Astrocyte (in vitro differentiated cells and primary cell): ENCODE data around the gene EIF3L. TPM values are rescaled to one million over a fixed set of nuclear protein-coding genes. Genes with fewer than 3 reads are reported as not detected.

Experiments used
- DNase-seq: peaks from one replicate; pipeline ENCODE4 v3.0.0-alpha.2; 2010; ENCODE audit warnings: low read depth
- FAIRE-seq: peaks from 2 replicates; lab custom pipeline; 2011; peaks lifted over from hg19 to GRCh38; lab: Jason Lieb, UNC
- H2AFZ ChIP-seq: 2 replicates; pipeline ENCODE4 v1.6.0; 2012; ENCODE audit warnings: low read depth, low read length, inconsistent platforms
- H3K27ac ChIP-seq: 2 replicates; pipeline ENCODE4 v1.5.1; 2011; ENCODE audit warnings: low read depth, low read length, inconsistent platforms
- H3K27me3 ChIP-seq: 2 replicates; pipeline ENCODE4 v1.6.0; 2011; ENCODE audit warnings: low read length, inconsistent platforms; ENCODE audit not compliant: insufficient read depth
- H3K36me3 ChIP-seq: 2 replicates; pipeline ENCODE4 v1.5.1; 2011; ENCODE audit warnings: low read length, inconsistent platforms; ENCODE audit not compliant: insufficient read depth
- H3K4me1 ChIP-seq: 2 replicates; pipeline ENCODE4 v1.5.1; 2011; ENCODE audit warnings: low read length, inconsistent platforms; ENCODE audit not compliant: insufficient read depth
- H3K4me2 ChIP-seq: 2 replicates; pipeline ENCODE4 v1.6.0; 2012; ENCODE audit warnings: low read length, inconsistent platforms
- H3K4me3 ChIP-seq: 2 replicates; pipeline ENCODE4 v1.5.1; 2011; ENCODE audit warnings: low read depth, mild to moderate bottlenecking, low read length, inconsistent platforms; ENCODE audit not compliant: insufficient read depth
- H3K79me2 ChIP-seq: 2 replicates; pipeline ENCODE4 v1.6.0; 2012; ENCODE audit warnings: mild to moderate bottlenecking, low read length, inconsistent platforms; ENCODE audit not compliant: insufficient read depth
- H3K9ac ChIP-seq: 2 replicates; pipeline ENCODE4 v1.6.0; 2012; ENCODE audit warnings: mild to moderate bottlenecking, low read length, inconsistent platforms
- H3K9me3 ChIP-seq: 2 replicates; pipeline ENCODE4 v1.5.1; 2012; ENCODE audit warnings: low read depth, mild to moderate bottlenecking, low read length, inconsistent platforms; ENCODE audit not compliant: insufficient read depth
- H4K20me1 ChIP-seq: 2 replicates; pipeline ENCODE4 v1.6.0; 2012; ENCODE audit warnings: low read length, inconsistent platforms; ENCODE audit not compliant: insufficient read depth
- H3K27ac Mint-ChIP-seq: one replicate; pipeline ENCODE4 v1.8.0; 2021; ENCODE audit warnings: mild to moderate bottlenecking, mixed read lengths; ENCODE audit not compliant: unreplicated experiment
- H3K27me3 Mint-ChIP-seq: one replicate; pipeline ENCODE4 v1.8.0; 2021; ENCODE audit warnings: low read depth, mixed read lengths; ENCODE audit not compliant: unreplicated experiment
- H3K36me3 Mint-ChIP-seq: one replicate; pipeline ENCODE4 v1.8.0; 2021; ENCODE audit warnings: low read depth, mixed read lengths; ENCODE audit not compliant: unreplicated experiment
- H3K4me1 Mint-ChIP-seq: one replicate; pipeline ENCODE4 v1.8.0; 2021; ENCODE audit warnings: low read depth, mixed read lengths; ENCODE audit not compliant: unreplicated experiment
- H3K4me3 Mint-ChIP-seq: one replicate; pipeline ENCODE4 v1.8.0; 2021; ENCODE audit warnings: mild to moderate bottlenecking, moderate library complexity, mixed read lengths; ENCODE audit not compliant: unreplicated experiment
- H3K9me3 Mint-ChIP-seq: one replicate; pipeline ENCODE4 v1.8.0; 2021; ENCODE audit warnings: mild to moderate bottlenecking, mixed read lengths; ENCODE audit not compliant: unreplicated experiment
- EZH2 ChIP-seq: IDR thresholded peaks from 2 replicates; pipeline ENCODE4 v1.6.1; 2012; ENCODE audit warnings: mild to moderate bottlenecking, low read length, inconsistent platforms; ENCODE audit not compliant: insufficient read depth
- total RNA-seq: library from RNA; stranded (reverse); gene quantifications from 2 replicates; pipeline ENCODE4 v1.2.1, GENCODE V29; 2021
- TF ChIP-seq, protein P1 (sequence below): IDR thresholded peaks from 2 replicates; pipeline ENCODE4 v1.5.1; 2011; ENCODE audit warnings: low read depth, mild to moderate bottlenecking, inconsistent platforms, low read length, moderate library complexity; ENCODE audit not compliant: insufficient read depth

Gene EIF3L
- total RNA-seq, 1 donor from 2014 or later: 323 TPM

DNA sequence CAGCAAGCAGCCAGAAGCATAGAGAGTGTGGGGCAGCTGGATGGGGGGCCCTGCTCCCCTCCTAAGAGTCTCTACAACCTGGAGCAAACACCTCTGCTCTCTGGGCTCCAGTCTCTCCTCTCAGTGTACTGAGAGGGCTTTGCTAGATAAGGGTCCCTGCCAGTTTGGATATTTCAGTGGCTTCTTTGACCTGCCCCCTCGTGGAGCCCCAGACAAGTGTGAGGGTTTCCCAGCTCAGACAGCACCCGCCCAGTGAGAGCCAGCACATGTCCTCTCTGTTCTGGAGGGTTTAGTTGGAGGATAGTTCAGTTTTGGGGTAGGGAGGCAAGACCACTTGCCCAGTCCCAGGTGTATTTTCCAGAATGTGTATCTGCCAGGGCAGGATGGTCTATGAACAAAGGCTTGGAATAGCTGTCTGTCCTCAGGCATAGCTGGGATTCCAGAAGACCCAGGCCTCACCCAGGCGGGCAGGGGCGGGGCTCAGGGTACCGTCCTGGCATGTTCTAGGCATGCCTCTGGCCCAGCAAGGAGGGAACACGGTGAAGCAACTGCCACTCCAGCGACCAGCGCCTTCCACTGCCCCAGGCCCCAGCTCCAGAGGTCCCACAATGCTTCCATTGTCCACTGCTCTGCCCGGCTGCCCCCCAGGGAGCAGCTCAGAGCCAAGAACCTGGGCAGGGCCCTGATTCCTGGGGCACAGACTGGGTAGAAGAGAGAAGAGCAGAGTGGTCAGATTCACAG is 49.4 kb downstream of the EIF3L start:
- Histone ChIP-seq H2AFZ (peak overlapping the region; percentile 6), H3K36me3 (no peaks in the 10 kb centered on the region), H3K79me2 (no peaks in the 10 kb centered on the region), H3K9ac (no peak overlapping the region), H3K27me3 (no peaks in the 10 kb centered on the region), H4K20me1 (no peaks in the 10 kb centered on the region), H3K9me3 (no peaks in the 10 kb centered on the region), H3K4me2 (no peak overlapping the region), H3K4me1 (peaks cover 11% of the 10 kb centered on the region), H3K27ac (no peak overlapping the region), H3K4me3 (no peak overlapping the region)
- no peaks in the 10 kb centered on the region for H3K9me3 Mint-ChIP-seq
- FAIRE-seq (no peak), DNase-seq (no peak)
- H3K27ac Mint-ChIP-seq: peak overlapping the region; percentile 89
- H3K4me3 Mint-ChIP-seq: peak overlapping the region; percentile 50
- TF ChIP-seq, protein P1, sequence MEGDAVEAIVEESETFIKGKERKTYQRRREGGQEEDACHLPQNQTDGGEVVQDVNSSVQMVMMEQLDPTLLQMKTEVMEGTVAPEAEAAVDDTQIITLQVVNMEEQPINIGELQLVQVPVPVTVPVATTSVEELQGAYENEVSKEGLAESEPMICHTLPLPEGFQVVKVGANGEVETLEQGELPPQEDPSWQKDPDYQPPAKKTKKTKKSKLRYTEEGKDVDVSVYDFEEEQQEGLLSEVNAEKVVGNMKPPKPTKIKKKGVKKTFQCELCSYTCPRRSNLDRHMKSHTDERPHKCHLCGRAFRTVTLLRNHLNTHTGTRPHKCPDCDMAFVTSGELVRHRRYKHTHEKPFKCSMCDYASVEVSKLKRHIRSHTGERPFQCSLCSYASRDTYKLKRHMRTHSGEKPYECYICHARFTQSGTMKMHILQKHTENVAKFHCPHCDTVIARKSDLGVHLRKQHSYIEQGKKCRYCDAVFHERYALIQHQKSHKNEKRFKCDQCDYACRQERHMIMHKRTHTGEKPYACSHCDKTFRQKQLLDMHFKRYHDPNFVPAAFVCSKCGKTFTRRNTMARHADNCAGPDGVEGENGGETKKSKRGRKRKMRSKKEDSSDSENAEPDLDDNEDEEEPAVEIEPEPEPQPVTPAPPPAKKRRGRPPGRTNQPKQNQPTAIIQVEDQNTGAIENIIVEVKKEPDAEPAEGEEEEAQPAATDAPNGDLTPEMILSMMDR: no peak
- no peak for TF ChIP-seq EZH2
- H3K4me1 Mint-ChIP-seq: peaks cover 44% of the 10 kb centered on the region
- no peaks in the 10 kb centered on the region for H3K27me3 Mint-ChIP-seq
- H3K36me3 Mint-ChIP-seq: peaks cover 4% of the 10 kb centered on the region

DNA sequence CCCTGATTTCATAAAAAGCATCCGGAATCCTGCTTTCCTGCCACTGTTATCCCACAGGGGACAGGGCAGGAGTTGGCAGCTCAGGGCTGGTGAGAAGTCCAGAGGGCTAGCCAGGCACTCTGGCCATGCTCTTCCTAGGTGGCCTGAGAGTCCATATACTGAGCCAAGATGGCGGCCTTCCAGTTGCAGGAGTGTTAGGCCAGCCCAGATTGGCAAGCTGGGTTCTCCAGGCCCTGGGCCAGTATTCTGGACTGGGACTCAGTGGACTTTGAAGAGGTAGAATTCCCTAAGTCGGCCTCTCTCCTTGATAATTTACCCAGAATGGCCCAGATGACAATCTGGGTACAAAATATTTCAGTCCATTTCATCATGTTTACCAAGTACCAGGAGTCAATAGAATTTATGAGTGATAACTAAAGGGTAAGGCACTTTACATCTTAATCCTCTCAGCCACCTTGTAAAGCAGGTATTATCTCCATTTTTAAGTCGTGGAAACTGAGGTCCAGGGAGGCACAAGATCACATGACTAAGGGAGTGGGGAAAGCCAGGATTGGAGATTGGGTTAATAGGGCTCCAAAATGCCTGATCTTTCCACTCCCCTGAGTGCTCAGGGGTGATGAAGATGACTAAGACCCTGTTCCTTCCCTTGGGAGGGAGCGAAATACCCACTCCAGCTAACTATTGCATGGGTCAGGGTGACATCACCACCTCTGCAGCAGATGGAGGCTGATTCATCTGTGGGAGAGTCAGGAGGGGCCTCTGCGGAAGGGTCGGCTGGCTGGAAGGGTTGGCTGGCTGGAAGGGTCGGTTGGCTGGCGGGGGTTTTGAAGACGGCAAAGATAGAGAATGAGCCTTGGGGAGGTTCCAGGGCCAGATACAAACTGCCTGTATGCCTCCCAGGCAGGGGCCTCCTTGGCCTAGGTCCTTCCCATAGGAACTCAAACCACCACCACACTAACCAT is 55.6 kb downstream of the EIF3L start:
- H3K27me3 Mint-ChIP-seq: no peaks in the 10 kb centered on the region
- Histone ChIP-seq H2AFZ (peak overlapping the region; percentile 73), H3K4me3 (peak overlapping the region; percentile 84), H3K9ac (peak overlapping the region; percentile 88), H3K4me2 (peak overlapping the region; percentile 100), H4K20me1 (peaks cover 26% of the 10 kb centered on the region), H3K79me2 (peaks cover 35% of the 10 kb centered on the region), H3K4me1 (peaks cover 27% of the 10 kb centered on the region), H3K36me3 (no peaks in the 10 kb centered on the region), H3K27ac (peak overlapping the region; percentile 99), H3K27me3 (no peaks in the 10 kb centered on the region), H3K9me3 (no peaks in the 10 kb centered on the region)
- H3K4me3 Mint-ChIP-seq: peak overlapping the region; percentile 84
- FAIRE-seq (peak; percentile 96), DNase-seq (peak; percentile 98)
- TF ChIP-seq, protein P1: no peak
- TF ChIP-seq EZH2: no peak
- H3K9me3 Mint-ChIP-seq: no peaks in the 10 kb centered on the region
- H3K36me3 Mint-ChIP-seq: peaks cover 4% of the 10 kb centered on the region
- H3K27ac Mint-ChIP-seq: peak overlapping the region; percentile 99
- peaks cover 29% of the 10 kb centered on the region for H3K4me1 Mint-ChIP-seq
